ENCODE results near the gene MITF.

GRCh38 chr3:69833591-69833990 is 94.3 kb downstream of the MITF start:
- TF ChIP-seq, protein P1, sequence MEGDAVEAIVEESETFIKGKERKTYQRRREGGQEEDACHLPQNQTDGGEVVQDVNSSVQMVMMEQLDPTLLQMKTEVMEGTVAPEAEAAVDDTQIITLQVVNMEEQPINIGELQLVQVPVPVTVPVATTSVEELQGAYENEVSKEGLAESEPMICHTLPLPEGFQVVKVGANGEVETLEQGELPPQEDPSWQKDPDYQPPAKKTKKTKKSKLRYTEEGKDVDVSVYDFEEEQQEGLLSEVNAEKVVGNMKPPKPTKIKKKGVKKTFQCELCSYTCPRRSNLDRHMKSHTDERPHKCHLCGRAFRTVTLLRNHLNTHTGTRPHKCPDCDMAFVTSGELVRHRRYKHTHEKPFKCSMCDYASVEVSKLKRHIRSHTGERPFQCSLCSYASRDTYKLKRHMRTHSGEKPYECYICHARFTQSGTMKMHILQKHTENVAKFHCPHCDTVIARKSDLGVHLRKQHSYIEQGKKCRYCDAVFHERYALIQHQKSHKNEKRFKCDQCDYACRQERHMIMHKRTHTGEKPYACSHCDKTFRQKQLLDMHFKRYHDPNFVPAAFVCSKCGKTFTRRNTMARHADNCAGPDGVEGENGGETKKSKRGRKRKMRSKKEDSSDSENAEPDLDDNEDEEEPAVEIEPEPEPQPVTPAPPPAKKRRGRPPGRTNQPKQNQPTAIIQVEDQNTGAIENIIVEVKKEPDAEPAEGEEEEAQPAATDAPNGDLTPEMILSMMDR (IDR thresholded peaks at IDR 0.05): no peak
- no peak for TF ChIP-seq POLR2A (IDR thresholded peaks at IDR 0.05)
